GM12872 (cell line): Measurements from ENCODE around the gene TRERF1.

ENCODE experiments used
- CTCF ChIP-seq: IDR thresholded peaks from 3 replicates; pipeline ENCODE4 v1.5.1; 2011; ENCODE audit warnings: low read depth, mild to moderate bottlenecking, low read length, moderate library complexity; ENCODE audit not compliant: insufficient read depth

Gene TRERF1

DNA sequence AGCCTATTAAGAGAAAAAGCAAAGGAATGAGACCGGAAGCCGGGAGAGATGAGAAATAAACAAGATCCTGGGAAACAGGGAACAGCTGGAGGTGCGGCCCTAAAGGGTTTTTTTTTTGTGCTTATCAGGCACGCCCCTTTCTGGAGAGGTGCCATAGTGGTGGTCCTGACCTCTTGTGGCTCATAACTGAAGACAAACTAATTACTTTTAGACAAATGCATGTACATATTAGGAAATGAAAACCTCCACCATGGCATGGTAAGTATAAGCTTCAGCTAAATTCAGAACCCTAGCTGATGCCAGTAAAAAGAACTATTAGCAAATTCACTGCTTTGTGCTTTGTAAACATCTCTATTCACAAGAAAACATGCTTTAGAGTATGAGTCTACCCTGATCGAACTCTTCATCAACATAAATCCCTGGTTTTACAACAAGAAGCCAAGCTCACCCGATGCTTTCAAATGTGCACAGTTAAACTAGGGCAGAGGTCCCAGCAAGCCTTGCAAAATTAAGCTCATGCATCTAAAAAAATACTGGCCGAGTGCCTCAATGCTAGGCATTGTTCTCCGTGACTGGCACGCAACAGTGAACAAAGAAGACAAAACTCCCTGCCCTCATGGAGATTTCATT is 137.7 kb downstream of the TRERF1 start:
- no peak for TF ChIP-seq CTCF

DNA sequence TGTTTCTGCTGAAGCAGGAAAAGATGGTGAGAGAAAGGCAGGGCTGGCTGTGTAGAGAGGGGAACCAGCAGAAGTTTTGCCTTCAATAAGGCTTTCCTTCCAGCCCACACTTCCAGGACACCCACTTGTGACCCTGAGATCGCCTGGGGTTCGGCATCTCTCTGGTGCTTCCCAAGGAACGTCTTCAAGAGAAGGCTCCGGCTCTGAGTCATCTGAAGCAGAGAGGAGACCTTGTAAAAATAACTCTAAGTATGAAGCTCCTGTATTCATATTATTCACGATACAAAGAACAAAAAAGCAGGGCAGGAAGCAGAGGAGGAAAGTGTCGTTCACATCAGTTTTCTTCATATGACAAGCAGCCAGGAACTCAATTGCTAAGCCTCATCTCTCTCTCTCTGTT is 138.7 kb downstream of the TRERF1 start:
- TF ChIP-seq CTCF, result no peak

DNA sequence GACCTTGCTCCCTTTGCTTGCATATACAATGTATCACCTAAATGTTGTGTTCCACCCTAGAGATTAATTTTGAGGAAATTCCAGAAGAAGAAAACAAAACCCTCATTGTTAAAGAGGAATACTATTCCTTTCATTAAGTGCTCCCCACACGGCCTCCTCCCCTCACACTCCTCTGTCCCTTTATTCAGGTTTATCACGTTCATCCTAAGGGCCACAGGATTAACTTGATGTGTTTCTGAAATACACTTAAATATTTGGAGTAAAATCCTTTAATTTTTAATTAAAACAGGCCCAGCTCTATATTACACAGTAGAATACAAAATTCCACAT is 144.6 kb downstream of the TRERF1 start:
- TF ChIP-seq CTCF, result no peak

GRCh38 chr6:42306439-42307140 is 145.1 kb downstream of the TRERF1 start:
- no peak for TF ChIP-seq CTCF

DNA sequence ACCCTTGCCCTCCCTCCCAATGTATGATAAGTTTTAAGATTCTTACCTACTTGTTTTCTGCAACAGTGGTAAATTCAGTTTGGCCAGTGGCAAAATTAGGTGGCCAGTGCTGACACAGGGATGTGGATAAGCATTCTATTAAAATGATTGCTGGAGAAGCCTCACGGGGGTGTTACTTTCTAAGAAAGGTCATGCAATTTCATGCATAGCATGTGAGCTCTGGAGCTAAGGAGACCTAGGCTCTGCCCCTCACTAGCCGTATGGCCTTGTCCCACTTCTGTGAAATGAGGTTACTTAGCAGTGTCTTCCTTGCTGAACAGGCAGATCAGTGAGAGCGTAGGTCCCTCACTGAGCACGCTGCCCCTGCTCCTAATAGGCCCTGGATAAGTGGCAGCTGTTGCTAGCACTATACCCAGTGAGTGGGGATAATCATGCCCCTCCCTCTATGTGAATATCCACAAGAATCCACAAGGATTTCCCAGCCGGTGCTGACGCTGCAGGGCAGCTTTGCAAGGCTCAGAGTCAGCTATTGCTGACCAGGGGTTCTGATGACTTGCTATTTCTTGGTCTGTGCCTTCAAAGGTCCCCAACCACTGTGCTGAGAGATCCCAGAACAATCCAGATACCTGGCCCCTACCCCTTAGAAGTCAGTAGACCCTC is 147.5 kb downstream of the TRERF1 start:
- TF ChIP-seq CTCF, result no peak

DNA sequence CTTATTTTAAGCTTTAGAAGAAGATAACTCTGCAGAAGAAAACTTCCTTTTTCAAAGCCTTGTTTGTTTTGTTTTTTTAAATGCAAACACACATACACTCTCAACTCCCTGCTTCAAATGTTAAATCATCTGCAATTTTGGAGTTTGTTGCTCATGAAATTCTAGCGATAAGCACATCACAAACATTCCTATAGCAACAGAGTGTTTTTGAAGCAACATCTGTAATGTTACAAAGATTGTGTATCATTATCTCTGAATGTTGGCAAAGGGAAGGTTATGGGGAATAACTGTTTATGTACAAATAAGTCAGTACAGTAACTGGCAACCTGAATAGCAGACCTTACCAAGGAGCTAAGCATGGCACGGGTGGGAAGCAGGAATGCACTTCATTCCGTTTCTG is 149.3 kb downstream of the TRERF1 start:
- TF ChIP-seq CTCF, result no peak

GRCh38 chr6:42301986-42302385 is 149.7 kb downstream of the TRERF1 start:
- TF ChIP-seq CTCF, result no peak
